CD14-positive monocyte (primary cell): ENCODE data around the gene SMG1. TPM values are rescaled to one million over a fixed set of nuclear protein-coding genes. Genes with fewer than 3 reads are reported as not detected.

Source experiments
- DNase-seq, 3 donors: peaks; one replicate each; pipeline ENCODE4 v3.0.0-alpha.2; 2011 to 2022
- H2AFZ ChIP-seq: 2 replicates; pipeline ENCODE4 v1.6.0; 2012; ENCODE audit warnings: mild to moderate bottlenecking, low read depth, low read length, inconsistent platforms; ENCODE audit not compliant: insufficient read depth, poor library complexity, severe bottlenecking
- H3K27ac ChIP-seq, 2 donors: 1 replicate in 1 of 2; 2 replicates in 1 of 2; pipeline ENCODE4 v1.5.1; 2012 to 2013; ENCODE audit warnings: low read length in 2 of 2, control low read depth in 1 of 2, inconsistent platforms in 1 of 2, low read depth in 1 of 2, mild to moderate bottlenecking in 1 of 2
- H3K27me3 ChIP-seq, 2 donors: one replicate each; pipeline versions ENCODE4 v1.6.0 to v1.6.1; 2011 to 2013; ENCODE audit warnings: low read length in 2 of 2; ENCODE audit not compliant: control insufficient read depth in 2 of 2, insufficient read depth in 2 of 2
- H3K36me3 ChIP-seq, 2 donors: replicated peaks in 1 of 2; 1 replicate in 1 of 2; 2 replicates in 1 of 2; pipeline versions ENCODE4 v1.5.1 to v1.6.1; 2012 to 2013; ENCODE audit warnings: low read length in 2 of 2, control low read depth in 1 of 2, inconsistent platforms in 1 of 2, mild to moderate bottlenecking in 1 of 2; ENCODE audit not compliant: insufficient read depth in 2 of 2, control insufficient read depth in 1 of 2
- H3K4me1 ChIP-seq, 2 donors: 1 replicate in 1 of 2; 2 replicates in 1 of 2; pipeline versions ENCODE4 v1.5.1 to v1.6.1; 2012 to 2013; ENCODE audit warnings: low read length in 2 of 2, control low read depth in 1 of 2, inconsistent platforms in 1 of 2, mild to moderate bottlenecking in 1 of 2, moderate library complexity in 1 of 2; ENCODE audit not compliant: insufficient read depth in 2 of 2, control insufficient read depth in 1 of 2
- H3K4me2 ChIP-seq: replicated peaks from 2 replicates; pipeline ENCODE3; 2012; ENCODE audit warnings: low read length, moderate library complexity, mild to moderate bottlenecking; ENCODE audit not compliant: poor library complexity, severe bottlenecking; ENCODE audit errors: extremely low read depth
- H3K4me3 ChIP-seq, 3 experiments: fragments of 200-600 bp in 1 of 3; sonication (generic) in 1 of 3; replicated peaks in 1 of 3; 1 replicate in 2 of 3; 2 replicates in 1 of 3; pipeline ENCODE4 v1.5.1; 2011 to 2013; ENCODE audit warnings: low read length in 3 of 3, mild to moderate bottlenecking in 3 of 3, control low read depth in 2 of 3, low read depth in 2 of 3, inconsistent platforms in 1 of 3, moderate library complexity in 1 of 3
- H3K79me2 ChIP-seq: 2 replicates; pipeline ENCODE4 v1.6.0; 2012; ENCODE audit warnings: mild to moderate bottlenecking, control low read depth, inconsistent platforms, low read length, moderate library complexity; ENCODE audit not compliant: insufficient read depth
- H3K9ac ChIP-seq: 2 replicates; pipeline ENCODE4 v1.6.0; 2017; ENCODE audit warnings: low read length, mild to moderate bottlenecking; ENCODE audit not compliant: insufficient read depth, poor library complexity, severe bottlenecking
- H3K9me3 ChIP-seq, 2 donors: replicated peaks in 1 of 2; 1 replicate in 1 of 2; 2 replicates in 1 of 2; pipeline versions ENCODE4 v1.5.1 to v1.6.1; 2012 to 2013; ENCODE audit warnings: low read length in 2 of 2, control low read depth in 1 of 2; ENCODE audit not compliant: control insufficient read depth in 1 of 2, insufficient read depth in 1 of 2
- H4K20me1 ChIP-seq: 2 replicates; pipeline ENCODE4 v1.6.0; 2012; ENCODE audit warnings: mild to moderate bottlenecking, low read length, control low read depth, moderate library complexity; ENCODE audit not compliant: insufficient read depth
- H3K27ac Mint-ChIP-seq, 7 donors: one replicate each; pipeline ENCODE4 v1.8.0; 2020; ENCODE audit warnings: mild to moderate bottlenecking in 7 of 7, mixed read lengths in 7 of 7, moderate library complexity in 6 of 7, inconsistent platforms in 2 of 7
- H3K27me3 Mint-ChIP-seq, 3 donors: one replicate each; pipeline ENCODE4 v1.8.0; 2021 to 2022; ENCODE audit warnings: low read depth in 3 of 3, mild to moderate bottlenecking in 3 of 3, mixed read lengths in 3 of 3, moderate library complexity in 3 of 3, inconsistent platforms in 1 of 3
- H3K36me3 Mint-ChIP-seq, 2 donors: one replicate each; pipeline ENCODE4 v1.8.0; 2020; ENCODE audit warnings: mixed read lengths in 2 of 2, inconsistent platforms in 1 of 2, mild to moderate bottlenecking in 1 of 2
- H3K4me1 Mint-ChIP-seq: one replicate; pipeline ENCODE4 v1.8.0; 2020; ENCODE audit warnings: mild to moderate bottlenecking, mixed read lengths
- H3K4me3 Mint-ChIP-seq, 2 donors: one replicate each; pipeline ENCODE4 v1.8.0; 2020; ENCODE audit warnings: mild to moderate bottlenecking in 2 of 2, mixed read lengths in 2 of 2, moderate library complexity in 1 of 2
- H3K9me3 Mint-ChIP-seq, 7 donors: one replicate each; pipeline ENCODE4 v1.8.0; 2020 to 2022; ENCODE audit warnings: mixed read lengths in 7 of 7, mild to moderate bottlenecking in 6 of 7, moderate library complexity in 6 of 7, inconsistent platforms in 2 of 7
- CTCF ChIP-seq: fragments of 200-600 bp; IDR thresholded peaks from one replicate; pipeline ENCODE4 v1.8.0; 2022; ENCODE audit warnings: antibody characterized with exemption, mild to moderate bottlenecking
- WGBS: methylation state at CpG from one replicate; pipeline ENCODE4 v1.1.5; 2013; ENCODE audit warnings: missing lambda C conversion rate; ENCODE audit not compliant: insufficient coverage; 5-methylcytosine and 5-hydroxymethylcytosine counted together
- intact Hi-C, 2 donors: fragments of 100-400 bp; cut with micrococcal nuclease; formaldehyde crosslinking; loops; one replicate each; pipeline versions ENCODE4 v1.15.0 to v1.15.1; 2023
- polyA plus RNA-seq, 3 donors: library from polyadenylated mRNA; depleted of rRNA in 1 of 3; unstranded in 2 of 3; stranded (reverse) in 1 of 3; fragments of 300-500 nt in 2 of 3; fragments of >200 nt in 1 of 3; fragmentation: Illumina TruSeq in 2 of 3; gene quantifications; 1 replicate in 2 of 3; 2 replicates in 1 of 3; pipeline ENCODE4 v1.2.3, GENCODE V29; 2012 to 2021

The SMG1 gene
- polyA plus RNA-seq, 3 donors, result 2.4 to 31.8 (median 7.1) TPM

GRCh38 chr16:18938986-18939385 lies 12.8 kb upstream of the SMG1 start:
- H3K79me2 ChIP-seq, result no peaks in the 10 kb centered on the region
- no peaks in the 10 kb centered on the region for H3K27me3 ChIP-seq
- 100% methylated on average over 7 of the region's 9 CpGs for WGBS
- no peak for TF ChIP-seq CTCF
- Mint-ChIP-seq H3K4me1 (peaks cover 4% of the 10 kb centered on the region), H3K36me3 (no peaks in the 10 kb centered on the region), H3K27me3 (peaks cover 0 to 7% (median 0%) of the 10 kb centered on the region in 3 donors), H3K9me3 (peaks cover 0 to 5% (median 0%) of the 10 kb centered on the region in 7 donors), H3K27ac (peak overlapping the region in 1 of 7 donors; percentile 25), H3K4me3 (no peak overlapping the region)
- no peaks in the 10 kb centered on the region for H3K4me1 ChIP-seq
- H3K4me3 ChIP-seq, result no peak overlapping the region
- intact Hi-C loops, result no loop called here
- H3K36me3 ChIP-seq, result no peaks in the 10 kb centered on the region
- H3K27ac ChIP-seq, result no peak overlapping the region
- H3K4me2 ChIP-seq, result no peak overlapping the region
- H4K20me1 ChIP-seq, result no peaks in the 10 kb centered on the region
- no peak overlapping the region for H3K9ac ChIP-seq
- H3K9me3 ChIP-seq, result no peaks in the 10 kb centered on the region
- DNase-seq, result no peak
- H2AFZ ChIP-seq, result no peak overlapping the region

GRCh38 chr16:18937390-18937789 lies 11.2 kb upstream of the SMG1 start:
- Histone ChIP-seq H3K4me1 (no peaks in the 10 kb centered on the region), H3K4me2 (no peak overlapping the region), H3K9me3 (no peaks in the 10 kb centered on the region), H3K36me3 (no peaks in the 10 kb centered on the region), H3K27me3 (no peaks in the 10 kb centered on the region), H3K27ac (no peak overlapping the region), H3K79me2 (no peaks in the 10 kb centered on the region), H2AFZ (no peak overlapping the region), H3K9ac (no peak overlapping the region), H3K4me3 (no peak overlapping the region), H4K20me1 (no peaks in the 10 kb centered on the region)
- H3K4me3 Mint-ChIP-seq, result no peak overlapping the region
- DNase-seq, result no peak
- peaks cover 4% of the 10 kb centered on the region for H3K4me1 Mint-ChIP-seq
- no peaks in the 10 kb centered on the region for H3K36me3 Mint-ChIP-seq
- TF ChIP-seq CTCF, result no peak
- H3K27ac Mint-ChIP-seq, result no peak overlapping the region
- intact Hi-C loops, result no loop called here
- no peaks in the 10 kb centered on the region for H3K9me3 Mint-ChIP-seq
- peaks cover 0 to 6% (median 0%) of the 10 kb centered on the region in 3 donors for H3K27me3 Mint-ChIP-seq
